ENCODE results near the gene MMP11.

The MMP11 gene

DNA sequence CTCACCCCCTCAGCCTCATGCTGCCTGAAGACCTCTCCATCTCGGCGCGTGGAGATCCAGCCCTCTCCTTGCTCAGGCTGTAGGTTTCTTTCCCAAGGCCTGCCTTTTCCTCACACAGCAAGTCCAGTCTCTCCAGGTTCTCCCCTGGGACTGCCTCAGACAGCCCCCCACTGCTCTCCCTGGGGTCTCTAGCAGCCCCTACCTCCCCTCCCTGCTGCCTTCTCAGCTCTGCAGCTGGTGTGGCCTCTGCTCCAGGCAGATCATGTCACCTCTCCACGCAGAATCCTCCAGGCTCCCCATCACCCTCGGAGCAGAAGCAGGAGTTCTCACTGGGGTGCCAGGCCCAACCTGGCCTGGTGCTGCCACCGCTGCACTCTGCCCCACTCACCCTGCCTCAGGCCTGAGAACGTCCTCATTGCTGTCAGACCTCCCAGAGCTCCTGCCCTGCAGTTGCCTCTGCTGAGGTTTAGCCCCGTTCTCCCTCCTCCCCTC is 29.3 kb downstream of the MMP11 start:
- DNase-seq (ENCODE audit: low read depth in 2 of 2): no peak

DNA sequence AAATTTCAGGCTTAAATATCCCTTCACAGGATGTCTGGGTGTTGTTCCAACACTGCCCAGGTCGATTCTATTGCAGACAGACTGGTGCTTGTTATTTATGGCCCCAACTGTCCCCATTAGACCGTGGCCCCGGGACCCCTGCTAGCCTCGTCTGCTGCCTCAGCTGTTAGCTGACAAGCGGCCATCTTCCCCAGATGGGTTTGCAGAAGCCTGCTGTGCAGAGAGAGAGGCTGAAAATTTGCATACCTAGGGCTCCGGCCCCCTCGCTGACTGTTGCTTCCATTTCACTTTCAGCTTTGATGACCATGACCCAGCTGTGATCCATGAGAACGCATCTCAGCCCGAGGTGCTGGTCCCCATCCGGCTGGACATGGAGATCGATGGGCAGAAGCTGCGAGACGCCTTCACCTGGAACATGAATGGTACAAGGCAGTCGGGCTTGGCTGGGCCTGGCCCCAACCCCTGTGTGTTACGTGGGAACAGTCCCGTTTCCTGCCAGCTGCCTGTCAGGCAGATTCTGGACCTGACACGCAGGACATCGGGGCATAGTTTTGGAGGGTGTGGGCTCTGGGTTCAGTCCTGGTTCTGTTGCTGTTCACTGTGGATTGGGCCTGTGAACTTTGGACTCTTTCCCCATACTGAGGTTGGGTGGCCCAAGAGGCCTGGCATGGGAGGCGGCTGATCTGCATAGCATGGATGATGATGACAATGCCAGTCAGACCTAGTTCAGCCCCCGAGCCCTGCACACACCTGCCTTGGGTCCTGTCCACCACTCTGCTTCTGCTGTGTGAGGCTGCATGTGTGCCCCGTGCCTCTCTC is 30.6 kb downstream of the MMP11 start:
- DNase-seq (ENCODE audit: low read depth in 2 of 2): no peak

DNA sequence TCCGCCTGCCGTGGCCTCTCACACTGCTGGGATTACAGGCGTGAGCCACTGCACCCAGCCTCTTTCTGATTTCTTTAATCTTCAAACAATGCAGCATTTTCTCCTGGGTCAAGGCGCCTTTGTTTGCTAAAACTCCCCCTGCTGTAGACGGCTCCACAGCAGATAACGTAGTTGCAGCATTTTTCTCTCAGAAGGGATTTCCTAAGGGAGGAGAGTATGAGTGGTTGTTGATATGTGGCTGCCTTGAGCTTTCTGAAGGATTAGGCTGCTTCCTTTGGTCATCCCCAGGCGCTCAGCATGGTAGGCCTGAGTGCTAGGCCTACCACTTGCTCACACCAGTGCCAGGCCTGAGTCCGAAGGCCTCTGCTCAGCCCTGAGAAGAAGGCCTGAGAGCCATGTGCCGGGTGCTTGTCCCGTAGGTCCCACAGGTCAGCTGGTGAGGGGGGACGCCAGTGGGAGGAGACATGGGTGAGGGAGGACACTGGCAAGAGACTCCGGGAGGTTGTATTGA is 32.2 kb downstream of the MMP11 start:
- DNase-seq (ENCODE audit: low read depth in 2 of 2): no peak

DNA sequence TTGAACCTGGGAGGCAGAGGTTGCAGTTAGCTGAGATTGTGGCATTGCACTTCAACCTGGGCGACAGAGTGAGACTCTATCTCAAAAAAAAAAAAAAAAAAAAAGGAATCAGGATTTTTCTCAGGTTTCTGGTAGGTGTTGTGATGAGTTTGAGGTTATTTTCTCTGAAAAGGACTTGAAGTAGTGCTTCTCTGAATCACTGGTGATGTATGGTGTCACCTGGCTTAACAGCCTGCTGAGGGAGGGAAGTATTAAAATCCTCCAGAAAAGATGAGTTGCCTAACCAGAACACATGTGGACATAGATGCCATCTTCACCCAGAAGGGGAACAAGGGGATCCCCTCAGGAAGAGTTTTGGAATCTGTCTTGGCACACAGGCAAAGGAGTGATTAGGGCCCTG is 34.2 kb downstream of the MMP11 start:
- no peak for DNase-seq (ENCODE audit: low read depth in 2 of 2)

DNA sequence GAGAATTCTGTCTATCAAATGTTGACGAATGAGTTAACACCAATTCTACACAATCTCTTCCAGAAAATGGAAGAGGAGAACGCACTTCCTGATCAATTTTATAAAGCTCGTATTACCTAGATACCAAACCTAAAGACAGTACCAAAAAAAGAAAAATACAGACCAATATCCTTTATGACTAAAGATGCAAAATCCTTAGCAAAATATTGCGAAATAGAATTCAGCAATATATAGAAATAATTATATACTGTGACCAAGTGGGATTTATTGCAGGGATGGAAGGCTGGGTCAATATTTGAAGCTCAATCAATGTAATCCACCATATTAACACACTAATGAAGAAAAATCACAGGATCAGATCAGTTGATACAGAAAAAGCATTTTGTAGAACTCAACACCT is 39.7 kb downstream of the MMP11 start:
- no peak for DNase-seq (ENCODE audit: low read depth in 2 of 2)

DNA sequence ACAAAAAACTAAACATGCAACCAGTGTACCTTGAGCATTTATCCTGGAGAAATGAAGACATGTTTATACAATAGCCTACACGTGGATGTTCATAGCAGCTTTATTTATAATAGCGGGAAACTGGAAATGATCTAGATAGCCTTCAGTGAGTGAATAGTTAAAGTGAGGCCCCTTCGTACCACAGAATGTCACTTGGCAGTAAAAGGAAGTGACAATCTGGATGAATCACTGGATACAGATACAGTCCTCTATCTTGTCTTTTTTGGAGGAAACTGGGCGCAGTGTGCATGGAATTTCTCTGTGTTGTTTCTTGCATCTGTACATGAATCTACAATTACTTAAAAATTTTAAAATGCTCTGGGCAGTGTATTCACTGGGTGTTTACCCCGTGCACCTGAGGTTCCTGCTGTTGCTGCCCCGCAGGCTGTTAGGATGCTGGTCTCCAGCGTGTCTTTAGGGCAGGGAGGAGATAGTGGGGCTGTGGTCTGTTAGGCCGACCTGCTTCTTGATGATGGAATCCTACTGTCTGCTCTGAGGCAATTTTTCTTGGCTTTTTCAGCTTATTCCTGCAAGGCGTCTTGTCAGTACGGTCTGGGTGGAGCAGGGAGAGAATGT is 43.0 kb downstream of the MMP11 start:
- DNase-seq (ENCODE audit: low read depth in 2 of 2): no peak

DNA sequence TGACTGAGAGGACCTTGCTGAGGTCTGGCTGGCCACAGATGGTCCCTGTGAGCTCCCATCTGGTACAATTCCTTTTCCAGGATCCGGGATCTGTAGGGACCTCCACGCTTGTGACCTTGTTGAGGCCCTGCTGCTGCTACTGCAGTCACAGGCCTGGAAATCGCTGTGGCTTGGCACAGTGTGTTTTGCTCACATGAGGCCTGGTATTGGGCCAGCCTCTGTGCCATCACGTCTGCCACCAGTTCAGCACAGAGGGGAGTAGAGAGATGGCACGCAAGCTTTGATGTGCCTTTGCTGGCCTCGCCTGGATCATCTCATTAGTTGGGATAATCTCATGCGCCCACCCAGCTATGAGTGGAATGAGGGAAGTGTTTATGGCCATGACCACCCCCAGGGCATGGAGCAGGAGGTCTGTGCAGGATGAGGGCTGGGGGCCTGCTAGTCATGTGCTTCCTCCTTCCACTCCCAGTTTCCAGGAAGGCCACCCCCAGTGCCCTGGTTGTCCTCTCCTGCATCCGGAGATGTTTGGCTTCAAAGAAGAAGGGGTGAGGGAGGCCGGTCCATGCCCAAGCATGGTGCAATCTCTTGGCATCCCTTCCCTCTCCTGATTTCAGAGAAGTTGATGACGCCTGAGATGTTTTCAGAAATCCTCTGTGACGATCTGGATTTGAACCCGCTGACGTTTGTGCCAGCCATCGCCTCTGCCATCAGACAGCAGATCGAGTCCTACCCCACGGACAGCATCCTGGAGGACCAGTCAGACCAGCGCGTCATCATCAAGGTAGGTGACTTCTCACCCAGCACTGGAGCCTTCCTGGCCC is 43.7 kb downstream of the MMP11 start:
- no peak for DNase-seq (ENCODE audit: low read depth in 2 of 2)

DNA sequence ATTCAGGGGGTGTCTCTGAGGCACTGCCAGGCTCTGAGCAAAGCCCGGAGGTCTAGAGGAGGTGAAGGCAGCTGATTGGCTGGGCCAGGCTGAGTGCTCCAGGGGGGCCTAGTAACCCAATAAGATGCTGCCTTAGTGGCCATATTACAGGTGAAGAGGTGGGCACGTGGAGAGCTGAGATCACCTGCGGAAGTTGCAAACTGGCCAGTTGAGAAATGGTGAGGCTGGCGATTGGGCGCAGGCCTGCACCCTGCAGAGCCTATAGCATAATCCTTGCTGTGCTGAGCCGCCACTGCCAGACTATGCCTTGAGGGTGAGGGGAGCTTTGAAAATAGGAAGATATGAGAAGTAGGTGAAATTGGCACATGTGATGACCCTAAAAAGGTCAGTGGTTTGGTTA is 44.5 kb downstream of the MMP11 start:
- no peak for DNase-seq (ENCODE audit: low read depth in 2 of 2)

DNA sequence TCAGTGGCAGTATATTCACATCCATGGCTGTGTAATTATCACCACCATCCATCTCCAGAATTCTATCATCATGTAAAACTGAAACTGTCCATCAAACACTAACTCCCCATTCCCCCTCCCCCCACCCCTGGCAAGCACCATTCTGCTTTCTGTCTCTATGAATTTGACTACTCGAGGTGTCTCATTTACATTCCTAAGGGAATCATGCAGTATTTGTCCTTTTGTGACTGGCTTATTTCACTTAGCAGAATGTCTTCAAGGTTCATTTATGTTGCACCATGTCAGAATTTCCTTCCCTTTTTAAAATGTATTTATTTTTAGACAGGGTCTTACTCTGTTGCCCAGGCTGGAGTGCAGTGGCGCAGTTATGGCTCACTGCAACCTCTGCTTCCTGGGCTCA is 45.9 kb downstream of the MMP11 start:
- DNase-seq (ENCODE audit: low read depth in 2 of 2): no peak

DNA sequence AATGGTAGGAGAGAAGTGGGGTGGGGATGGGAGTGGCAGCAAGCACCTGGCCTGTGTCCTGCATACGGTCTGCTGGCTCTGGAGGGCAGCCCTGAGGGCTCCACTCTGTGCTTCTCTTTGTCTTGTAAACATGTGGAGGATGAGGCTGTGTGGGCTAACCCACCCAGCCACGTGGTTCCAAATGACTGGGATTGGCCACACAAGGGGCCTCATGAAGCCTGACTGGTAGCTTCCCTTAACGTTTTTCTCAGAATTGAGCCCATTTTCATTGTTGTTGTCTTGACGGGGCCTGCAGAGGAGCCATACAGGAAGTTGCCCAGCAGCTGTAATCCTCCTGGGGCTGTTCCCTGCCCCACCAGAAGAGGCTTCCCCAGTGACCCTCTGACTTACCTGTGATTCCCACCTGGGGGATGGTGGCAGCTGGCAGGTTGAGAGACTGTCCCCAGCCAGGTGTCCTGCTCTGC is 48.1 kb downstream of the MMP11 start:
- DNase-seq (ENCODE audit: low read depth in 2 of 2): no peak

DNA sequence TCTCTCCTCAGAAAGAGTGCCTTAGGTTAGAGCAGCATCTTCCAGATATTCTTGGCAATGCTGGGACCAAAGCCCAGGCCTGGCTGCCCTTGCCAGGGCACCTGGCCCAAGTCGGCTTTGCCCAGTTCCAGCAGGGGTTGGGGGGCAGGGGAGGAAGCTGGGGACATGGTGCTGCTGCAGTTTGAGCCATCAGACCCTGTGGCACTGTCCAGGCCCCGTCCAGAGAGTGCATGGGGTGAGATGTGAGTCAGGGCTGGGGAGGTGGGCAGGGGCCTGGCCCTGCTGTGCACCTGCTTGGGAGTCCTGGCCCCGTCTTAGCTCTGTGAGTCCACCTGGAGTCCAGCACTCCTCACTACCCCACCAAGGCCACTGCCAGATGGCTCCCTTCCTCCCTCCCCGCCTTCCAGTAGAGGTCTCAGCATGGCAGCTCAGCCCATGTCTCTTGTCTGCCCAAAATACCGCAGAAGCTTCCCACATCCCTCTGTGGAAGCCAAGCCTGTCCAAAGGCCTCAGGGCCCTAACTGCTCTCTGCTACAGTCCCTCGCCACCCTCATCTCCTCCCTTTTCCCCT is 49.5 kb downstream of the MMP11 start:
- no peak for DNase-seq (ENCODE audit: low read depth in 2 of 2)

DNA sequence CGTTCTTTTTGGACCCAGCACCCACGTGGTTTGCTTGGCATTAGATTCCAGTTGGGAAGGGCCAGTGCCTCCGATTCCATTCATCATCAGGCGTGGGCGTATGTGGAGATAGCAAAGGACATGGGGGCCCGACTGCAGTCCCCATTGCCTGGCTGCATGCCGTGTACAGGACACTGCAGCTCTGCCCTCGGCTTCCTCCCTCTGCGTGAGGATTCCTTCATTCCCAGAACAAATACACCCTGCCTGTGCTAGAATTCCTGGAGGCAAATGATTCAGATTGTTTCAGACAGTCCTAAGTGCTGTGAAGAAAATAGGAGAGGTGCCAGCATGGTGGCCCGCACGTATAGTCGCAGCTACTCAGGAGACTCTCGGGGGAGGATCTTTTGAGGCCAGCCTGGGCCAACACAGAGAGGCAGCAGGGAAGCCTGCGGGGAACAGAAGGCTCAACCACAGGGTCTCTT is 50.7 kb downstream of the MMP11 start:
- DNase-seq (ENCODE audit: low read depth in 2 of 2): no peak

DNA sequence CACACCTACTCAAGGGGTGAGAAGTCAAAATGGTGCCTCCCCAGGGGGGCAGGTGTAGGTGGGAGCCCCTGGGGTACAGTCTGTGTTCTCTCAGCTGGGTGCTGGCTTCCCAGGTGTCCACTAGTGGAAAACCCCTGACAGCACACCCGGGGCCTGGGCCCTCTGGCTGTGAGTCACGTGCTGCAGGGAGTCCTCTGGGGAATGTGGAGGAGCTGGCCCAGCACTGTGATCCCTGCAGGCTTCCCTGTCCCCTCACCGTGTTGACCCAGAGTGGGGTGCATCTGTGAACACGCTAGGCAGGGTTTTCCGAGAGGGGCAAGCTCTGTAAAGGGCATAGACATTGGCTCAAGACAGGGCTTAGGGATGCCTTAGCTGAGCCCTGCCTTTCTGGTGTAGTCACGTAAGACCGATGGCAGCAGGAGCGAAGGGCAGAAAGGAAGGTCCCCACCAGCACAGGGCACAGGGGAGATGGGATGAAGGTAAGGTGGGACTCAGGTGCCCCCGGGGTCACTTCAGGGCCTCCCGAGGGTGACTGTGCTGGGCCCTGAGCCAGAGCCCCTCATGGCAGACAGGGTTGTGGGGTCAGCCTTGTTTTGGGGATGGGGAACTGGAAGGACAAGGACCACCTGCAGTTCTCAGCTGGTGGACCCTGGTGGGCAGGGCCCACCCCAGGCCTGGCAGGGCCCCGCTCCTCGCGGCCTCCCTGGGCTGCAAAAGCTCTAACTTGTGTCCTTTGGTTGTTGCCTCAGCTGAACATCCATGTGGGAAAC is 52.0 kb downstream of the MMP11 start:
- DNase-seq (ENCODE audit: low read depth in 2 of 2): no peak

DNA sequence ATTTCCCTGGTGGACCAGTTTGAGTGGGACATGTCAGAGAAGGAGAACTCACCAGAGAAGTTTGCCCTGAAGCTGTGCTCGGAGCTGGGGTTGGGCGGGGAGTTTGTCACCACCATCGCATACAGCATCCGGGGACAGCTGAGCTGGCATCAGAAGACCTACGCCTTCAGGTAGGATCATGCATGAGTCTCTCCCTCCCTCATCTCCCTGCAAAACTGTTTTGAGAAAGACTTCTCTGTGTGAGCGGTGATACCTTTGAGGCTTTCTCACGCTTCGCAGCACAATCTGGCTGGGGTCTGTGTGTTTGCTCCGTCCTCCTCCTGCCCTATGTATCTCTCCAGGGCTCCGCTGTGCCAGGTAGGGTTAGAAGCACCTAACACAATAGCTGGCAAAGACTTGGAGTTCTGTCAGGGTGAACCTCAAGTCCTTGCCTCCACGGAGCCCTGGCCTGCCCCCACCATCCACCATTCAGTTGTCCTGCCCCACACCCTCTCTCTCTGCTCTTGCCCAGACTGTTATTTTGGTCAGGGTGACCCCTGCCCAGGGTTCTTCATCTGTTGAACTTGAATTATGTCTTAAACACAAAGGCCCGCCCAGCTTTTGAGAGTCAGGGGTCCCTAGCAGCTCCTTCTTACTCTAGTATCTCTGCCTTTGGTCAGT is 52.7 kb downstream of the MMP11 start:
- DNase-seq (ENCODE audit: low read depth in 2 of 2): no peak

DNA sequence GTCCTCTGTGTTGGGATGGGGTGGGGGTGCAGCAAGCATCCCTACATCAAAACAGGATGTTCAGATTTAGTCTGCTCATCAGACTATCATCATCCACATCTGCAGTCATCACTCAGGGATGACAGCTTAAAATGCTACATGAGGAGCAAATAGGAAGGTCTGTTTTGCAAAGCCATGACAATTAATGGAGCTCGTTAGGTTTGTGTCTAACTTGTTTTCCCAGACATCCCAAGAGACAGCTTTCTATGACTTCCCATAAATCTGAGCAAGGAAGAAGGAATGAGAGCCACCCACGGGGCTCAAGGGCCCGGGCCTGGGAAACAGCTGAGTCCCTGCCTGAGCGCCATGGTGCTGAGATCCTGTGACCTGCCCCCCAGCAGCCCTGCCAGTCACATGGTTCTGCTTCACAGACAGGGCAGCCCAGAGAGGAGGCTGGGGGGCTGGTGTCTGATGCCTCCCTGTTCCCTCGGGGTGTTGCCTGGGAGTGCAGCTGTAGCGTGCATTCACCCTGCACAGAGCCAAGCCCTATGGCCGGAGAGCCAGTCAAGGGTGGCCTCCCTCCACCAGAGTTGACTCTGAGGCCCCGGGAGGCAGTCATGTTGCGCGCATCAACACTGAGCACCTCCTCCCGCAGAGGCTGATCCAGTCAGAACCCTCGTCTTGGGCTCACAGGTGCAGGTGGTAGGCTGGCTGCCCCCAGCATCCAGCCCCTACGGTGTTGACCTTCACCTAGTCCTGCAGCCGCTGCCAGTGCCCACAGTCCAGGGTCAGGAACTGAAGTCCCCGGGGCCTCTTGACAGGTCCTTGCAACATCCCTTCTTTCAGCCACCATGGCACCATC is 54.1 kb downstream of the MMP11 start:
- no peak for DNase-seq (ENCODE audit: low read depth in 2 of 2)

DNA sequence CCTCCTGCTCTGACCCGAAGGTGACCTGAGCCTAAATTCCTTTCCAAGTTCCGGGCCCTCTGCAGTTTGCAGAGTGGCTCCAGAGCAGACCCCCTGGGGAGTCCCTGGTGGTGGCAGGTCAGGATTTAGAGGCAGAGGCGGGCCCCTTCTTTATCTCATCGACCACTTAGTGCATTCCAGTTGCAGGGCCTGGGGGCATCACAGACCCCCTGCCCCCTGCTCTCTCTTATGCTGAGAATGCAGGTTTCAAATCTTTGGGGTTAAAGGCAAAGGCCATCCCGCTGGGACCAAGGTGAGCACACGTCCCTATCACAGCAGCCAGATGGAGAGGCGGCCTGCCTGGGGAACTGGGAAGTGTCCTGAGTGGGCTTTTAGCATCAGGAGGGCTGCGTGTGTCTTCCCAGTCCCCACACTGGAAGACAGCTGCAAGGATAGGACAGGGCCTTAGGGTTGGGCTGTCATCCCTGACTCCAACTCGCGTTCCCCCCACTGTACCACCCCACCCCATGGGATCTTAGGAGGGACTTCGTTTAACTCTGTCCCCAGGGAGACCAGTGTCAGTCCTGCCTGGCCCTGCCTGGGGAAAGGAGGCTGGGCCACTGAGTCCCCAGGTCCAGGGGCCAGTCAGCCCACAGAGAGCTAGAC is 54.8 kb downstream of the MMP11 start:
- no peak for DNase-seq (ENCODE audit: low read depth in 2 of 2)

DNA sequence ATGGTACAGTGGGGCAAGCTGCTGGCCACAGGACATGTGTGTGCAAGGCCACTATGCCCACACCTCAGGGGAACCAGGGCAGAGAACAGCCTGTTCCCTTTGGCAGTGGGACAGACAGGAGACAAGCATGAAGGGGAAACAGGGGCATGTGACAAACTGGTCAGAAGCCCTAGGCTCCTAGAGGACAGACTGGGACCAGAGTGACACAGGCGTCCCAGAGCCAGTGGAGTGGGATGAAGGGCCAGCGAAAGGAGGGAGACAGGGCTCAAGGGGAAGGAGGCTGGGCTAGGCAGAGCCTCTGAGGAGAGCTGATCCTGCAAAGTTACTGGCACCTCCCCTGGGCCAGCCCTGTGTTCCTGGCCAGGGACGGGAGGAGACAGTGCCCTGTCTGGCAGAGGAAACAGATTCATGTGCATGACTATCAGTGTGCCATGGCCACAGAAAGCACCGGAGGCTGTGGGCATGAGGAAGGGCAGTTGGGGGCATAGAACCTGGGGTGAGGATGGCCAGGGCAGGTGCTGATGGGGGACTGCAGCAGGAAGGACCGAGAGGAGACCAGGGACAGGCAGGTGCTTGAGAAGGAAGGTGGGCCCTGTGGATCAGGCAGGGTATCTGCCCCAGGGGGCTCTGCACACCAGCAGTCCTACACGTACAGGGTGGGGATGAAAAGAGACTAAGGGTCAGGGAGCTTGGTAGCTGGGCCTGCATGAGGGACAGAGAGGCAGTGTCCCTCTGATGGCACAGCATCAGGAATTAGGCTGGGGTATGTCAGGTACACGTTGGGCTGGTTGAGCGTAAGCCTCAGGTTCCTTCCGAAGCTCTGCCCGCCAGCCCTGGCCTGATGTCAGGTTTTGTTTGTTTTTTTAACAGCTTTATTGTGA is 56.4 kb downstream of the MMP11 start:
- no peak for DNase-seq (ENCODE audit: low read depth in 2 of 2)

DNA sequence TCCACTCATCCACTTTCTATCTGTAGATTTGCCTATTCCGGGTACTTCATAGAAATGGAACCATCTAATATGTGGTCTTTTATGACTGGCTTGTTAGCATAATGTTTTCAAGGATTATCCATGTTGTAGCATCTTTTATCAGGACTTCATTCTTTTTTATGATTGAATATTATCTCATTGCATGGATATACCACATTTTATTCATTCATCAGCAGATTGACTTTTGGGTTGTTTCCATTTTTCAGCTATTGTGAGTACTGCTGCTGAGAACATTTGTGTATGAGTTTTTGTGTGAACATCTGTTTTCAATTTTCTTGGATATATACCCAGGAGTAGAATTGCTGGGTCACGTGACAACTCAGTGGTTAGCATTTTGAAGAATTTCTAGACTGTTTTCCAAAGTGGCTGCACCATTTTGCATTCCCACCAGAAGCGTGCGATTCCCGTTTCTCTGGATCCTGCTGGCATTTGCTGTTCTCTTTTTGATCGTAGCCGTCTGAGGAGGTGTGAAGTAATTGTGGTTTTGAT is 57.3 kb downstream of the MMP11 start:
- no peak for DNase-seq (ENCODE audit: low read depth in 2 of 2)

Measured in stimulated activated CD8-positive, alpha-beta memory T cell treated with anti-CD3 and anti-CD28 coated beads, Interleukin-15, amount 100 ng/mL, for 4 hours (primary cell).